Fibroblast of lung (primary cell): ENCODE data around the gene IZUMO1. TPM values are rescaled to one million over a fixed set of nuclear protein-coding genes. Genes with fewer than 3 reads are reported as not detected.

Experiments
- DNase-seq, 2 donors: peaks; one replicate each; pipeline versions ENCODE4 v3.0.0 to v3.0.0-alpha.2; 2010; ENCODE audit warnings: low read depth in 2 of 2
- H2AFZ ChIP-seq: 2 replicates; pipeline ENCODE4 v1.5.1; 2012; ENCODE audit warnings: low read length, control low read depth, inconsistent platforms
- H3K27ac ChIP-seq: 2 replicates; pipeline ENCODE4 v1.5.1; 2011; ENCODE audit warnings: low read length, control low read depth; ENCODE audit not compliant: insufficient read depth
- H3K27me3 ChIP-seq: 2 replicates; pipeline ENCODE4 v1.5.1; 2011; ENCODE audit warnings: mild to moderate bottlenecking, low read length; ENCODE audit not compliant: control insufficient read depth, insufficient read depth
- H3K36me3 ChIP-seq: 2 replicates; pipeline ENCODE4 v1.5.1; 2011; ENCODE audit warnings: low read length; ENCODE audit not compliant: control insufficient read depth, insufficient read depth
- H3K4me1 ChIP-seq: 2 replicates; pipeline ENCODE4 v1.5.1; 2011; ENCODE audit warnings: low read length; ENCODE audit not compliant: control insufficient read depth, insufficient read depth; ENCODE audit errors: extremely low read depth
- H3K4me2 ChIP-seq: 2 replicates; pipeline ENCODE4 v1.5.1; 2011; ENCODE audit warnings: low read length, control low read depth; ENCODE audit not compliant: insufficient read depth; ENCODE audit errors: extremely low read depth
- H3K4me3 ChIP-seq, 4 experiments: fragments of 200-600 bp in 1 of 4; sonication (generic) in 1 of 4; replicated peaks in 1 of 4; 2 replicates each; pipeline ENCODE4 v1.5.1; 2011 to 2016; ENCODE audit warnings: low read length in 4 of 4, low read depth in 3 of 4, mild to moderate bottlenecking in 3 of 4, control low read depth in 2 of 4, inconsistent platforms in 1 of 4, mixed read lengths in 1 of 4; ENCODE audit not compliant: insufficient read depth in 1 of 4; ENCODE audit errors: control extremely low read depth in 1 of 4
- H3K79me2 ChIP-seq: 2 replicates; pipeline ENCODE4 v1.5.1; 2012; ENCODE audit warnings: mild to moderate bottlenecking, low read length, inconsistent platforms; ENCODE audit not compliant: control insufficient read depth, insufficient read depth
- H3K9ac ChIP-seq: 2 replicates; pipeline ENCODE4 v1.5.1; 2011; ENCODE audit warnings: mild to moderate bottlenecking, low read length, control low read depth; ENCODE audit not compliant: insufficient read depth
- H3K9me3 ChIP-seq: 2 replicates; pipeline ENCODE4 v1.5.1; 2012; ENCODE audit warnings: low read depth, low read length; ENCODE audit not compliant: control insufficient read depth, insufficient read depth
- H4K20me1 ChIP-seq: 2 replicates; pipeline ENCODE4 v1.5.1; 2011; ENCODE audit warnings: low read length; ENCODE audit not compliant: control insufficient read depth, insufficient read depth; ENCODE audit errors: extremely low read depth
- EZH2 ChIP-seq: IDR thresholded peaks from 2 replicates; pipeline ENCODE4 v1.5.1; 2012; ENCODE audit warnings: low read length, control low read depth, mild to moderate bottlenecking; ENCODE audit errors: missing control alignments
- polyA minus RNA-seq: library from RNA; depleted of rRNA, polyadenylated mRNA; stranded (reverse); fragments of >200 nt; gene quantifications from 2 replicates; pipeline ENCODE4 v1.2.3, GENCODE V29; 2011; ENCODE audit warnings: low replicate concordance
- polyA plus RNA-seq, 2 donors: library from polyadenylated mRNA; depleted of rRNA in 1 of 2; stranded (reverse) in 1 of 2; unstranded in 1 of 2; fragments of >200 nt; gene quantifications; 2 replicates each; pipeline ENCODE4 v1.2.1, GENCODE V29; 2011 to 2012; ENCODE audit warnings: missing spikeins in 1 of 2
- total RNA-seq: library from RNA; depleted of rRNA; stranded (reverse); fragments of >200 nt; gene quantifications from 2 replicates; pipeline ENCODE4 v1.2.1, GENCODE V29; 2014
- TF ChIP-seq, protein P1 (sequence below), 2 donors: IDR thresholded peaks in 1 of 2; conservative IDR thresholded peaks in 1 of 2; 1 replicate in 1 of 2; 2 replicates in 1 of 2; pipeline ENCODE4 v1.5.1; 2011 to 2012; ENCODE audit warnings: low read length in 2 of 2, control low read depth in 1 of 2, inconsistent platforms in 1 of 2, low read depth in 1 of 2, mild to moderate bottlenecking in 1 of 2

Gene IZUMO1
- total RNA-seq = not detected in 2 replicates
- polyA plus RNA-seq = not detected in 2 replicates
- not detected in 2 replicates for polyA plus RNA-seq (2012)
- not detected in 2 replicates for polyA minus RNA-seq

GRCh38 chr19:48746738-48747575, at the start of gene IZUMO1:
Gene IZUMO1, minus strand, starts transcription at chr19:48746909. Its CDS starts 1,050 bp downstream, at chr19:48745859.
- no peaks in the 10 kb centered on the region for H3K9me3 ChIP-seq
- peak within 1 kb of the TSS; percentile 83 for H2AFZ ChIP-seq
- no peaks in the 10 kb centered on the region for H3K4me1 ChIP-seq
- H3K4me2 ChIP-seq = peak within 1 kb of the TSS; percentile 69
- peak within 1 kb of the TSS; percentile 14 to 70 (median 50) for H3K4me3 ChIP-seq
- no peak for TF ChIP-seq EZH2
- TF ChIP-seq, protein P1, sequence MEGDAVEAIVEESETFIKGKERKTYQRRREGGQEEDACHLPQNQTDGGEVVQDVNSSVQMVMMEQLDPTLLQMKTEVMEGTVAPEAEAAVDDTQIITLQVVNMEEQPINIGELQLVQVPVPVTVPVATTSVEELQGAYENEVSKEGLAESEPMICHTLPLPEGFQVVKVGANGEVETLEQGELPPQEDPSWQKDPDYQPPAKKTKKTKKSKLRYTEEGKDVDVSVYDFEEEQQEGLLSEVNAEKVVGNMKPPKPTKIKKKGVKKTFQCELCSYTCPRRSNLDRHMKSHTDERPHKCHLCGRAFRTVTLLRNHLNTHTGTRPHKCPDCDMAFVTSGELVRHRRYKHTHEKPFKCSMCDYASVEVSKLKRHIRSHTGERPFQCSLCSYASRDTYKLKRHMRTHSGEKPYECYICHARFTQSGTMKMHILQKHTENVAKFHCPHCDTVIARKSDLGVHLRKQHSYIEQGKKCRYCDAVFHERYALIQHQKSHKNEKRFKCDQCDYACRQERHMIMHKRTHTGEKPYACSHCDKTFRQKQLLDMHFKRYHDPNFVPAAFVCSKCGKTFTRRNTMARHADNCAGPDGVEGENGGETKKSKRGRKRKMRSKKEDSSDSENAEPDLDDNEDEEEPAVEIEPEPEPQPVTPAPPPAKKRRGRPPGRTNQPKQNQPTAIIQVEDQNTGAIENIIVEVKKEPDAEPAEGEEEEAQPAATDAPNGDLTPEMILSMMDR (conservative IDR thresholded peaks at IDR 0.05 in 1 of 2, IDR thresholded peaks at IDR 0.05 in 1 of 2; ENCODE audit: low read depth in 1 of 2, low read length in 2 of 2) = no peak
- H4K20me1 ChIP-seq = no peaks in the 10 kb centered on the region
- peak; percentile 87 to 90 for DNase-seq
- no peaks in the 10 kb centered on the region for H3K36me3 ChIP-seq
- peak within 1 kb of the TSS; percentile 48 for H3K9ac ChIP-seq
- H3K27ac ChIP-seq = peak within 1 kb of the TSS; percentile 56
- no peaks in the 10 kb centered on the region for H3K79me2 ChIP-seq
- peaks cover 12% of the 10 kb centered on the region for H3K27me3 ChIP-seq

GRCh38 chr19:48795685-48796070, 49.0 kb upstream of the IZUMO1 start:
- H3K9me3 ChIP-seq = no peaks in the 10 kb centered on the region
- no peaks in the 10 kb centered on the region for H4K20me1 ChIP-seq
- no peak overlapping the region for H3K9ac ChIP-seq
- H3K4me2 ChIP-seq = no peak overlapping the region
- H3K4me3 ChIP-seq = no peak overlapping the region
- H3K27me3 ChIP-seq = no peaks in the 10 kb centered on the region
- TF ChIP-seq, protein P1 (conservative IDR thresholded peaks at IDR 0.05 in 1 of 2, IDR thresholded peaks at IDR 0.05 in 1 of 2; ENCODE audit: low read depth in 1 of 2, low read length in 2 of 2) = no peak
- TF ChIP-seq EZH2 = no peak
- H2AFZ ChIP-seq = no peak overlapping the region
- H3K4me1 ChIP-seq = peaks cover 3% of the 10 kb centered on the region
- H3K36me3 ChIP-seq = peaks cover 1% of the 10 kb centered on the region
- H3K27ac ChIP-seq = peak overlapping the region; percentile 9
- no peak for DNase-seq
- H3K79me2 ChIP-seq = no peaks in the 10 kb centered on the region

- H4K20me1 ChIP-seq = no peaks in the 10 kb centered on the region
Measured at GRCh38 chr19:48795055-48795684, 48.5 kb upstream of the IZUMO1 start.

More at GRCh38 chr19:48795055-48795684, 48.5 kb upstream of the IZUMO1 start:
- Histone ChIP-seq H3K4me3 (peak overlapping the region; percentile 39 to 60 (median 54)), H3K27me3 (no peaks in the 10 kb centered on the region), H2AFZ (peak overlapping the region; percentile 91), H3K36me3 (peaks cover 1% of the 10 kb centered on the region), H3K9me3 (no peaks in the 10 kb centered on the region), H3K27ac (peak overlapping the region; percentile 61), H3K4me2 (peak overlapping the region; percentile 96), H3K79me2 (no peaks in the 10 kb centered on the region), H3K4me1 (peaks cover 3% of the 10 kb centered on the region), H3K9ac (peak overlapping the region; percentile 59)
- TF ChIP-seq EZH2 = no peak
- TF ChIP-seq, protein P1 (conservative IDR thresholded peaks at IDR 0.05 in 1 of 2, IDR thresholded peaks at IDR 0.05 in 1 of 2; ENCODE audit: low read depth in 1 of 2, low read length in 2 of 2) = peak; percentile 81 to 84
- DNase-seq = peak; percentile 93
